GM12878 (cell line): Measurements from ENCODE around the gene PLA2G6. TPM values are rescaled to one million over a fixed set of nuclear protein-coding genes. Genes with fewer than 3 reads are reported as not detected.
A peak's percentile ranks its signal among the peaks of the same experiment; 100 is the strongest.

Experiments used
- BCL3 ChIP-seq: IDR thresholded peaks from 2 replicates; pipeline ENCODE4 v1.6.1; 2011; ENCODE audit warnings: borderline replicate concordance, low read depth, mild to moderate bottlenecking, moderate library complexity, low read length; ENCODE audit not compliant: insufficient read depth, poor library complexity, severe bottlenecking
- PBX3 ChIP-seq: IDR thresholded peaks from 2 replicates; pipeline ENCODE4 v1.6.1; 2011; ENCODE audit warnings: mild to moderate bottlenecking, low read depth, low read length, moderate library complexity; ENCODE audit not compliant: insufficient replicate concordance
- RELA ChIP-seq: fragments of 450-650 bp; IDR thresholded peaks from 2 replicates; pipeline ENCODE4 v1.8.0; 2014; ENCODE audit warnings: borderline replicate concordance; ENCODE audit not compliant: partially characterized antibody
- ZNF384 ChIP-seq: IDR thresholded peaks from 2 replicates; pipeline ENCODE4 v1.6.1; 2012; ENCODE audit warnings: low read depth, mild to moderate bottlenecking, low read length, improper control_type of control experiment, borderline replicate concordance
- polyA plus RNA-seq, 11 experiments: library from polyadenylated mRNA; depleted of rRNA in 4 of 11; unstranded in 6 of 11; stranded (reverse) in 5 of 11; fragments of >200 nt; fragmentation: Nextera tagmentation in 4 of 11; fragmentation: Illumina TruSeq in 1 of 11; extraction: Ambion mirVana in 4 of 11; extraction: Trizol in 1 of 11; gene quantifications; 1 replicate in 1 of 11; 2 replicates in 10 of 11; pipeline versions ENCODE4 v1.2.1 to v1.2.3, GENCODE V29; 2011 to 2016; ENCODE audit warnings: inconsistent platforms in 2 of 11, missing spikeins in 2 of 11, low read depth in 1 of 11
- total RNA-seq, 4 experiments: library from RNA; depleted of rRNA in 3 of 4; stranded (reverse); fragments of >200 nt in 3 of 4; fragmentation: Illumina TruSeq in 1 of 4; extraction: Trizol in 1 of 4; gene quantifications; 2 replicates each; pipeline versions ENCODE4 v1.2.1 to v1.2.3, GENCODE V29; 2013 to 2021

The PLA2G6 gene
- total and polyA plus RNA-seq, 10 of the 15 experiments (the other 5 are each of a cell fraction or from before 2014, with no cell fraction given): 0.15 to 42.2 (median 15.8) TPM

GRCh38 chr22:38218661-38219622 lies 37.3 kb upstream of the PLA2G6 start (continued):
- TF ChIP-seq PBX3 (no peak), RELA (peak; percentile 90), BCL3 (peak; percentile 42), ZNF384 (no peak)
